ENCODE measurements around the gene SPDYA.

Gene SPDYA

DNA sequence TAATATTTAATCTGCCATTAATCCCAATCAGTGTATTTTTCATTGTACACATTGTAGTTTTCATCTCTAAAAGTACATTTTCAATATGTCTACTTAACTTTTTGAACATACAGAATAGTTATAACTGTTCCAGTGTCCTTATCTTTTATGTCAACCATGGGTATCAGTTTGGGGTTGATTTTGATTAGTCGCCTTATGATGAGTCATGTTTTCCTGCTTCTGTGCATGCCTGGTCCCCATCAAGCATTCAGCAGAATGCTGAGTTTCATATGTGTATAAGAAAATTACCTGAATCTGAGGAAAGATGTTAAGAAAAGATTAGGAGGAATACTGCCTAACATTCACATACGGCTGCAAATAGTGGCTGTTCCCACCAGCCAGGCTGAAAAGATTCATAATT is 17.7 kb downstream of the SPDYA start:
- DNase-seq, result no peak

DNA sequence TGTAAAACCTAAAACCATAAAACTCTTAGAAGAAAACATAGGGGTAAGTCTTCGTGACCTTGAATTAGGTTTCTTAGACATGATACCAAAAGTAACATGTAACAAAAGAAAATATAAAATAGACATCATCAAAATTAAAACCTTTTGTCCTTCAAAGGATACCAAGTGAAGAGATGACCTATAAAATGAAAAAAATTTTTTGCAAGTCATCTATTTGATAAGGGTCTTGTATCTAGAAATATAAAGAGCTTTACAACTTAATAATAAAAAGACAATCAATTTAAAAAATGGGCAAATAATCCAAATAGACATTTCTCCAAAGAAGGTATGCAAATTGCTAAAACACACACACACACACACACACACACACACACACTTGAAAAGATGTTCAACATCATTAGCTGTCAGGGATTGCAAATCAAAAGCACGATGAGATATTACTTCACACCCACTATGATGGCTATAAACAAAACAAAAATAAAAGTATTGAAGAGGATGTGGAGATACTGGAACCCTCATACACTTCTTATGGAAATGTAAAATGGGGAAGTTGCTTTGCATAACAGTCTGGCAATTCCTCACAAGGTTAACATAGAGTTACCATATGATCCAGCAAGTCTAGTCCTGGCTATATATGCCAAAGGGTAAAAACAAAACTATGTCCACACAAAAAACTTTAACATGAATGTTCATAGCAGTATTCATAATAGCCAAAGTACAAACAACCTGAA is 23.3 kb downstream of the SPDYA start:
- DNase-seq, result no peak

DNA sequence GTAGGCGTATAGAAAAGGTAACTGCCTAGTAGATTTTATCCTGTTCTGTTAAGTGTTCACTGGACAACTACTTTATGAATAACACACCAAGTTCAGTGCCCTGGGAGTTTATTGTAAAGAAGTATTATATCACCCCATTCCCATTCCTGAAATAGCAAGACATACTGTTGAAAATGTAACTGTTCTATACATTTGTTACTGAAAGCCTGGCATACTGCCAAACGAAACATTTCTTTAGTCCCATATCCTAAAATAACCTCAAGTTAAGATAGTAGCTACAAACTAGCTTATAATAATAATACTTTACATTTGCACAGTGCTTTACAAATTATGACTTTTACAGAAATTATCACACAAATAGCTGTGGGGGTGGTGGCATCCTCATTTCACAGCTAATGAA is 25.1 kb downstream of the SPDYA start:
- no peak for DNase-seq

DNA sequence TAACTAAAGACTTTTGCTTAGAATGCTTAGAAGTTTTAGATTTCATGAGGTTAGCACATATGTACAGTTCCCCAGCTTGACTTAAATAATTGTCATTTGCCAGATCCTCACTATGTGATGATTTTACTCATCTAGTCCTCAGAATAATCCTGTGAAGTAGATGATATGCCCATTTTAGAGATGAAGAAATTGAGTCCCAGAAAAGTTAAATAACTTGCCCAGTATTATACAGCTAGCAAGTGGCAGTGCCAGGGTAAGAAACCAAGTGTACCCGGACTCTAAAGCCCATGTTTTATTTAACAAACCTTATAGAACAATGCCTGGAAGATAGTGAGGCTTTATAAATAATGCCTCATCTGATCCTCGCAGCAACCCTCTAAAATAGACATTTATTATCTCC is 28.3 kb downstream of the SPDYA start:
- no peak for DNase-seq

GRCh38 chr2:28842042-28842441 is 31.4 kb downstream of the SPDYA start:
- DNase-seq, result no peak

- no peak for DNase-seq
These were observed 44.6 kb downstream of the SPDYA start for GRCh38 chr2:28855193-28855592.

DNA sequence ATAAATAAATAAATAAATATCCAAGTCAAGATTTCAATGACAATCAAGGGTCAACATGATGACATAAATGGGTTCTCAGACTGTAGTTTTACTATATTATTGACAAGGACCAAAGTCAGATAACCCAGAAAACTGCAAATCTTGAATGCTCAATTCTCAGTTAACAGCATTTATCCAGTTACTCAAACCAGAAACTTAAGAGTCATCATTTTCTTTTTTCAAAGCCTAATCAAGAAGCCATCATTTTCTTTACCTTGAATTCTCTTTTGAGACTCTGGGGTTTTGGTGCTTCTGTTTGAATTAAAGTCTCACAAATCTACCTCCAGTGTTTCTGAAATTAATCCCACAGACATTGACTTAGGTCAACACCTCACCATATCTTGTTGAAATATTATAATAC is 45.3 kb downstream of the SPDYA start:
- DNase-seq, result no peak

- DNase-seq, result no peak
These were observed 58.0 kb downstream of the SPDYA start for GRCh38 chr2:28868611-28869010.

DNA sequence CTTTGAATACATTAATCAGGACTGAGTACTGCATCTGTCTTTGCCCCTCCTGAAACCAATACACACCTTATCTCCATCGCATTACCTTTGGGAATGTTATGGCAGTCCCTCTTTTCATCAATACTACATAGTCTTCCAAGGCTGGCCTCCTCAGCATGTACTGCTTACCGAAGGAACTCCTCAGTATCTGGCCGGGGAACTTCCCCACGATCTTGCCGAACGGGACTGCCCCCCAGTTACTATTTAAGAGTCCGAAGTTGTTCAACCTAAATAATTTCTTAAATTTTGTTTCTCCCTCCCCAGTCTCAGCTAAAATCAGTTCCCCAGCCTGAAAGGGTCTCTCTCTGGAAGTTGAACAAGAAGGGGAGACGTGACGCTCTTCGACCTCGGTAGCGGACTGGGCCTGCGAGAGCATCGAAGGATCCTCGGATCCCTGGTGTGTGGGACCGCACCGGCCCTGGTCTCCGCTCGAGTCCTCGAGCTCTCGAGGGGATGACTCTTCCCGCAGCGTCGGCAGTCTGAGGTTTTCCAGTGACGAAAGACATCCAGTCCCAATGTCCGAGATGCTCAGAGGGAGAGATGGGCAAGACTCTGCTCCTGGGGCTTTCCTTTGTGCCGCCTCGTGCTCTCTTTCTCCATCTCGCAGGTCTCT is 59.0 kb downstream of the SPDYA start:
- no peak for DNase-seq

DNA sequence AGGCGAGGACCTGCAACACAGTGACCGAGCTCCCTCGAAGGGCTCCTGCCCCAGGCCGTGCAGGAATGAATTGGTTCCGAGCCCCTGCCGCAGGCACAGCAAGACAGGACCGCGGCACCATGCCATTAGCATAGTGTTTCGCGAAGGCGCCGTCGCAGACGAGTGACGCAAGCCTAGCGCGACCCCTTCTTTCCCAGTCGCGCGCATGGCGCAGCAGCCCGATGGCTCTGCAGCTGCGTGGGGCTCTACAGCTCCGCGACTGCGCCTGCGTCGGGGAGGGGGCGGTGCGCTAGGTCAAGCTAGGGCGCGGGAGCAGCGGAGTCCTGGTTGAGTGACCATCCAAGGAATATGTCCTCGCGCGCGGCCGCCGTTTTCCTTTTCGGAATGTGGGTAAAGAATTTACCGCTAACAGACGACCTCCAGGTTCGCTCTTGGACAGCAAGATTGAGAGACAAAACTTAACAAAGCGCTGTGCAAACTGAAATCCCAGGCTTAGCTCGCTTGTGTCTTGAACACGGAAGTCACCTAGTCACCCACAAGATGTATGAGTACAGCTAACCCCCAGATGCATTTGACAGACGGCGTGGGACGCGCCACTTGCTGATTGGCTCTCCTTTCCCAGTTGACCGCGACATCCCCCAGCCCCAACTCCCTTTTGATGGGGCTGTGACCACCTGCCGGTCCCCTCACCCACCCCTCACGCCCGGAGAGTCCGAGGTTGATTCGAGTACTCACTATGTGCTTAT is 59.7 kb downstream of the SPDYA start, which contains the start of gene TRMT61B:
Gene TRMT61B (minus strand): TSS at position 164 of the 746 bp plus-strand sequence. CDS start 32 bp downstream, at position 132.
- DNase-seq, result peak; percentile 94 to 97

DNA sequence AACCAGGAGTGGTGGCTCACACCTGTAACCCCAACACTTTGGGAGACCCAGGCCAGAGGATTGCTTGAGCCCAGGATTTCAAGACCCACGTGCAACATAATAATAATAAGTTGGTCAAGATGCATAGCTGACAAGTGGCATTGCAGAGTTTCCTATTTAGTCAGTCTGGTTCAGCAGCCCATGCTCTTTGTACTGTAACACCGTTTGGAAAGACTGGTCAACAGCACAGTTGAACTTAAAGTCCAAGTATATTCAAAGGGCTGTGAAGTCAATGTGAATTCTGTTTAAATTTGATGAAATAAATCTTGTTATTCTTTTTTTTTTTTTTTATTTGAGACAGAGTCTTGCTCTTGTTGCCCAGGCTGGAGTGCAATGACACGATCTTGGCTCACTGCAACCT is 61.0 kb downstream of the SPDYA start:
- no peak for DNase-seq

DNA sequence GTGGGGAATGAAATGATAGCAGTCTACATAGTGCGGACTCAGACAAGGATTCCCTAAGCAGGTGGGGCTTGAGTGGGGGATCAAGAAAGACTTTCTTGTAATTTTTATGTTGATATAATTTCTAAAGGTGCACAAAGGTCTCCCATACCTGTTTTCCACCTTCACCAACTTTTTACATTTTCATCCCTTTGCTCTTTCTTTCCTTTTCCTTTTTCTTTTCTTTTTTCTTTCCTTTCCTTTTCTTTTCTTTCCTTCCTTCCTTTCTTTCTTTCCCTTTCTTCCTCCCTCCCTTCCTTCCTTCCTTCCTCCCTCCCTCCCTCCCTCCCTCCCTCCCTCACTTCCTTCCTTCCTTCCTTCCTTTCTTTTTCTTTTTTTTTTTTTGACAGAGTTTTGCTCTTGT is 69.6 kb downstream of the SPDYA start:
- no peak for DNase-seq

DNA sequence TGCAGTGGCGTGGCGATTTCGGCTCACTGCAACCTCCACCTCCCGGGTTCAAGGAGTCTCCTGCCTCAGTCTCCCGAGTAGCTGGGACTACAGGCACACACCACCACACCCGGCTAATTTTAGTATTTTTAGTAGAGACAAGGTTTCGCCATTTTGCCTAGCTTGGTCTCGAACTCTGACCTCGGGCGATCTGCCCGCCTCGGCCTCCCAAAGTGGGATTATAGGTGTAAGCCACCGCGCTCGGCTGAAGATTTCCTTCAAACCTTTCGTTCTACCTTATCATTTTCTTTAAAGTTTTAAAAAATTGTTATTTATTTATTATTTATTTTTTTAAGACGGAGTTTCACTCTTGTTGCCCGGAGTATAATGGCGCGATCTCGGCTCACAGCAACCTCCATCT is 82.9 kb downstream of the SPDYA start:
- no peak for DNase-seq

DNA sequence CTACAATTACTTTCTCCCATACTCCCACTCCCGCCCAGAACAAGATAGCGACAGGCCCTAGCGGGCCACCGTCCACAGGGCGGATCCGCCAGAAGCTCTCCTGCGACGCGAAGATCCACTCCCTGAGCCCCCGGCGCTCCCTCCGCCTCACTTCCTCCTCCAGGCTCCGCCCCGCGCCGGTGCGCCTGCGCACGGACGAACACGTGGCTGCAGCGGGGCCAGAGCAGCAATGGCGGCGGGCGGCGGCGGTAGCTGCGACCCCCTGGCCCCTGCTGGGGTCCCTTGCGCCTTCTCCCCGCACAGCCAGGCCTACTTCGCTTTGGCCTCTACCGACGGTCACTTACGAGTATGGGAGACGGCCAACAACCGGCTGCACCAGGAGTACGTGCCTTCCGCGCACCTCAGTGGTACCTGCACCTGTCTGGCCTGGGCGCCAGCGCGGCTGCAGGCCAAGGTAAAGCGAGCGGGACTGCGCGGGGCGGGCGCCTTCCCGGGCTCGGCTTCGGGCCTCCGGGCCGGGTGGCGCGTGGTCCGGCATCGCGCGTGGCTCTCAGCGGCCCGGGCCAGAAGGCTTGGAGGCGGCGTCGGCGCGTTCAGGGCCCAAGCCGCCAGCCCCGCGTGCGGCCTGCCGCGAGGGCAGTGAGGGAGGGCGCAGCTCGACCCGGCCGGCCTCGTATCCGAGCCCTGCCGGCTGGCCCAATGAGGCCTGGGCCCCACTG is 84.0 kb downstream of the SPDYA start, which contains the start of gene WDR43:
Gene WDR43 (plus strand): TSS at position 198 of the 719 bp plus-strand sequence. CDS start 32 bp downstream, at position 230.
- peak; percentile 98 to 99 for DNase-seq

DNA sequence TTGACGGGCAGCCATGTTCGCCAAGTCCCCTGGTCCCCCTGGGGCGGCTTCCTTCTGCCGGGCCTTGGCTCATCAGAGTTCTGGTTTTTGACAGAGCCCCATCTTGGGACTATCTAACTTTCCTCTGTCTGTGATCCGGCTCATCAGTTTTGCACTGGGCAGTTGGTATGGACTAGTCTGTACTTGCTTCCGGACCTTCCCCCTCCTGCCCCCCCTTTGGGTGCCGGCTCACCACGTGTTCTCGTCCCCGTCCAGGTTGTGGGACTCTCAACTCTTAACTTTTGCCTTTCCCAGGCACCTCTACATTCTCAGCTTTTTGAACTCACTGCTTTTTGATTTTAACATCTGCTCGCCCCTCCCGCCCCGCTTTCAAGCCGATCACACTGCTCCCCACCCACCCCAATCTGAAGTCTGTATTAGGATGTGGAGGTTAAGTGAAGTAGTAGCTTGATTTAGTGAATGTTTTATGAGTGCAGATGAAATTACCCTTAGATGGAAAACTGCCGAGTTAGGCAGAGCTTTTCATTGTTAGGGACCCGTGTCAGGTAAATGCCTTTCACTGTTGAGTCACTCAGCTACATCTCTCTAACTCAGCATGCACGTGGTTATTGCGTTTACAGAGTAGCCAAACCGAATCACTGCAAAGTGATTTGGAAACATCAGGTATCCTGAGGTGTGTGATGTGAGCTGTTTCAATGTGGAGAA is 84.7 kb downstream of the SPDYA start:
- peak in 1 of 2 experiments; percentile 26 for DNase-seq

GRCh38 chr2:28896906-28897305 is 86.3 kb downstream of the SPDYA start:
- DNase-seq, result no peak

DNA sequence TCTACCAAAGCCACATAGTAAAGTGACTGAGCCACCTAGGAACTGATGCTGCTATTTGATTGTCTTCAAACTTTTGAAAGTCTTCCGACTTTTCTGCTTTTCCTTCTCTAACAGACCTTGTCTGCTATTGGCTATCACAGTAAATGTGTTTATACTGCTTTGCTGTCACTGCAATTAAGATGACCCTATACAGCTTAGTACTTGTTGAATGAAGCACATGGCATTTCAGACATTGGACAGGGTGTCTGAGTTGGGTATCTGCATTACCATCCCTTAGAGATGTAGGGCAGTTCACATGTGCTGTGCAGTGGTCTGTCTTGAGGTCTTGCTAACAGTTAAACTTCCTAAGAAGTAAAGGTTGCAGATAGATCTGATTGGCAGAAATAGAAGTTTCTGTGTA is 87.4 kb downstream of the SPDYA start:
- DNase-seq, result no peak
